ENCODE data around the gene RANBP9. TPM values are rescaled to one million over a fixed set of nuclear protein-coding genes. Genes with fewer than 3 reads are reported as not detected.

RANBP9 gene
- total and polyA plus RNA-seq, 9 of the 15 experiments (the other 6 are each of a cell fraction or from before 2014, with no cell fraction given), result 27.5 to 130 (median 61.5) TPM

- Histone ChIP-seq H3K9me1 (ENCODE audit: control insufficient read depth, insufficient read depth, low read length) (no peaks in the 10 kb centered on the region), H3K9me3 (replicated peaks; ENCODE audit: control insufficient read depth, insufficient read depth, low read depth, low read length) (peaks cover 4% of the 10 kb centered on the region), H2AFZ (ENCODE audit: low read depth, low read length) (peak within 1 kb of the TSS; percentile 97), H3K27ac (ENCODE audit: extremely low read depth, low read depth, low read length) (peak within 1 kb of the TSS; percentile 87), H4K20me1 (replicated peaks; ENCODE audit: control insufficient read depth, insufficient read depth, low read length) (no peaks in the 10 kb centered on the region), H3K4me3 (peak within 1 kb of the TSS; percentile 56), H3K4me2 (ENCODE audit: insufficient read depth, low read length) (peak within 1 kb of the TSS; percentile 90), H3K27me3 (ENCODE audit: control insufficient read depth in 2 of 2, insufficient read depth in 2 of 2, low read length in 2 of 2) (no peaks in the 10 kb centered on the region), H3K4me1 (replicated peaks in 1 of 2; ENCODE audit: control insufficient read depth in 2 of 2, insufficient read depth in 2 of 2, low read length in 2 of 2) (peaks cover 17 to 20% of the 10 kb centered on the region in 2 experiments), H3K36me3 (ENCODE audit: control insufficient read depth, insufficient read depth, low read length) (no peaks in the 10 kb centered on the region), H3K79me2 (ENCODE audit: control insufficient read depth, insufficient read depth, low read length) (peaks cover 19% of the 10 kb centered on the region), H3K9ac (ENCODE audit: insufficient read depth in 1 of 2, low read depth in 2 of 2, low read length in 2 of 2) (peak within 1 kb of the TSS; percentile 83 to 90)
- DNase-seq (ENCODE audit: extremely low read depth in 1 of 4, low spot score in 3 of 4) (peak; percentile 77 to 90 (median 84)), FAIRE-seq (peak; percentile 84), ATAC-seq (peak; percentile 88)
- 1% methylated on average over 45 of the region's 52 CpGs for WGBS (ENCODE audit: insufficient coverage, low coverage, missing lambda C conversion rate)
- ChIA-PET CTCF (ENCODE audit: low intra/inter-chr PET ratio) (interaction anchor here (1.1 kb wide), 1 partner anchor 49 kb away, joined by 3 read pairs; no protein-coding TSS in a partner anchor), POLR2A (interaction anchor here (0.5 to 1.9 kb wide), 21 partner anchors 9 to 491 kb away, joined by 3 to 16 read pairs (median 3); partner anchors contain the start of gene NOL7)
- intact Hi-C loops (cut with micrococcal nuclease), result loop anchor here (1.0 to 10.0 kb wide), 7 partner anchors 40 to 500 kb away; partner anchors contain the start of genes GFOD1 and NOL7
- in situ Hi-C loops (cut with MboI), result no loop called here
- no TSS peak for BruUV-seq (replicated peaks)
- TF ChIP-seq RHOXF2B (CRISPR knock-in tag; conservative IDR thresholded peaks at IDR 0.05) (no peak; the same call in 1 of the 2 replicates), LARP7 (IDR thresholded peaks at IDR 0.05) (0 out of 2 replicates have a peak, but pooled peaks have one; percentile 14), ID3 (CRISPR knock-in tag; IDR thresholded peaks at IDR 0.05) (no peak), ID3 (tag; IDR thresholded peaks at IDR 0.05) (peak; percentile 84), HIVEP1 (CRISPR knock-in tag; IDR thresholded peaks at IDR 0.05) (no peak), HOMEZ (CRISPR knock-in tag; IDR thresholded peaks at IDR 0.05) (no peak), XRCC4 (IDR thresholded peaks at IDR 0.05; ENCODE audit: extremely low read depth, insufficient read depth, insufficient read length) (no peak), RNF219 (CRISPR knock-in tag; IDR thresholded peaks at IDR 0.05) (no peak), NCOR1 (IDR thresholded peaks at IDR 0.05) (peak; percentile 29), CBX3 (IDR thresholded peaks at IDR 0.05; ENCODE audit: borderline replicate concordance in 1 of 2, low read length in 2 of 2) (no peak), ZNF316 (IDR thresholded peaks at IDR 0.05) (peak; percentile 38), MYNN (IDR thresholded peaks at IDR 0.05) (peak; percentile 67), MYNN (CRISPR knock-in tag; IDR thresholded peaks at IDR 0.05) (no peak), ZNF77 (CRISPR knock-in tag; IDR thresholded peaks at IDR 0.05) (no peak), TOE1 (IDR thresholded peaks at IDR 0.05; ENCODE audit: borderline replicate concordance) (peak; percentile 47), TOE1 (CRISPR knock-in tag; IDR thresholded peaks at IDR 0.05; ENCODE audit: borderline replicate concordance, low read depth) (0 out of 2 replicates have a peak, but pooled peaks have one; percentile 15), TARDBP (IDR thresholded peaks at IDR 0.05) (no peak; the same call in 1 of the 2 replicates), ZNF253 (CRISPR knock-in tag; conservative IDR thresholded peaks at IDR 0.05) (no peak), KDM1A (IDR thresholded peaks at IDR 0.05) (peak in 1 of 2 experiments; percentile 80), ZNF134 (CRISPR knock-in tag; conservative IDR thresholded peaks at IDR 0.05) (peak; percentile 16; the same call in 1 of the 2 replicates)
Observed at GRCh38 chr6:13574571-13575376, 136.9 kb downstream of the RANBP9 start, which contains the start of gene SIRT5. Gene SIRT5, plus strand, starts transcription at chr6:13574601. Its CDS starts 9,510 bp downstream, at chr6:13584111.

Measured in K562 (cell line).